ENCODE data around the gene VWCE.

Gene VWCE

DNA sequence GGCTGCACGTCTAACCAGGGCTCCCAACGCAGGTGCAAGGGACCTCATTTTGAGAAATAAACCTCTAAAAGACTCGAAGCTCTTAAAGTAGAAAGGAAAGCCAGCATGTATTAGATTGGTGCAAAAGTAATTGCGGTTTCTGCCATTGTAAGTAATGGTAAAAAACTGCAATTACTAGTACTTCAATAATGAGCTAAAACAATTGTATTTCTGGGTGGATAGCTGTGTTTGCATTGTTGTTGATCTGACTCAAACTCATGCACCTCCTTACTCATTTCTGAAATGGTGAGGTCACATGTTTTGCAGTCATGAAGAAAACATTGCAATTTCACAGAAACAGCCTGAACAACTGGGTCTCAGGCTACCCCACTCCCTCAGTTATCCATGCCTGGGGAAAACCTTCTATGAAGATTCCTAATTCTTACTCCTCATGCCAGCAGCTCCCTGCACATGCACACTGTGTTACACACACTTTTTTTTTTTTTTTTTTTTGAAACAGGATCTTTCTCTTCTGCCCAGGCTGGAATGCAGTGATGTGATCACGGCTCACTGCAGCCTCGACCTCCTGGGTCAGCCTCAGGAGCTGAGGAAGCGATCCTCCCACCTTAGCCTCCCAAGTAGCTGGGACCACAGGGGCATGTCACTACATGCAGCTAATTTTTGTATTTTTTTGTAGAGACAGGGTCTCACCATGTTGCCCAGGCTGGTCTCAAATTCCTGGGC lies 24.6 kb downstream of the VWCE start:
- WGBS, 2 experiments = 93 to 94% methylated on average over 7 of the region's 7 CpGs

DNA sequence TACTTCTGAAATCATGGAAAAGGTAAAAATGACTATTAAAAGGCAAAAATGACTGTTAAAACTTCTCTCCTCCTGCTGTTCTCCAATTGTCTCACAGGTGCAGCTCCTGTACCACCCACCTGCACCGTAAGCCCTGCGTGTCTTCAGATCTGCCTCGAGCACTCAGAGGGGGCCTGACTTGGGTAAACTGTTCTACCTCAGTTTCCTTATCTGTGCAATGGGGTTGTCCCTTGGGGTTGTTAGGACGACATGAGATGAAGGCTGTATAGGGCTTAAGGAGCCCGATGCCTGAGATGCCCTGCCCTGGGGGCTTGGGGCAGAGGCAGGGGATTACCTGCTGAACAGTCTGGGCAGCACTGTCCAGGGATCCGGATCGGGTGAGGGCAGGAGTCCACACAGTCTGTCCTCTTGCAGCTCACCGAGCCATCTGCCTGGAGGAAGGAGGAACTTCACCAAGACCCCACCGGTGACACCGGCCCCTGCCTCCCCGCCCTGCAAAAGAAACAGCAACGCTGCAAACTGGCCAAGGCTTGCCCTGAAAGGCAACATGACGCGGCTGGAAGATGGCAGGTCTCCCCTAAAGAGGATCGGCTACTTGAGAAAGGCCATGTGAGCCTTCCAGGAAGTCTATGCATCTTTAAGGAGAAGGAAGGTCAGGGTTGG lies 26.4 kb downstream of the VWCE start:
- H3K9me3 ChIP-seq (ENCODE audit: control insufficient read depth, low read length) = no peaks in the 10 kb centered on the region
- WGBS, 2 experiments = 95 to 96% methylated on average over 15 of the region's 15 CpGs
- peaks cover 3% of the 10 kb centered on the region for H3K4me1 ChIP-seq (ENCODE audit: control insufficient read depth, insufficient read depth, low read length)
- no peaks in the 10 kb centered on the region for H3K27me3 ChIP-seq (ENCODE audit: control insufficient read depth, insufficient read depth, low read length, poor library complexity, severe bottlenecking)
- H3K4me3 ChIP-seq (ENCODE audit: insufficient read depth, low read depth, low read length) = no peak overlapping the region
- no peak overlapping the region for H3K27ac ChIP-seq (ENCODE audit: insufficient read depth, low read depth, low read length, poor library complexity, severe bottlenecking)
- peaks cover 4% of the 10 kb centered on the region for H3K36me3 ChIP-seq (ENCODE audit: control insufficient read depth, insufficient read depth, low read length)

More for the DNA sequence above, 24.6 kb downstream of the VWCE start:
- Histone ChIP-seq H3K9me3 (ENCODE audit: control insufficient read depth, low read length) (no peaks in the 10 kb centered on the region), H3K27ac (ENCODE audit: insufficient read depth, low read depth, low read length, poor library complexity, severe bottlenecking) (no peak overlapping the region), H3K4me3 (ENCODE audit: insufficient read depth, low read depth, low read length) (no peak overlapping the region), H3K4me1 (ENCODE audit: control insufficient read depth, insufficient read depth, low read length) (peaks cover 3% of the 10 kb centered on the region), H3K27me3 (ENCODE audit: control insufficient read depth, insufficient read depth, low read length, poor library complexity, severe bottlenecking) (no peaks in the 10 kb centered on the region), H3K36me3 (ENCODE audit: control insufficient read depth, insufficient read depth, low read length) (peaks cover 4% of the 10 kb centered on the region)

DNA sequence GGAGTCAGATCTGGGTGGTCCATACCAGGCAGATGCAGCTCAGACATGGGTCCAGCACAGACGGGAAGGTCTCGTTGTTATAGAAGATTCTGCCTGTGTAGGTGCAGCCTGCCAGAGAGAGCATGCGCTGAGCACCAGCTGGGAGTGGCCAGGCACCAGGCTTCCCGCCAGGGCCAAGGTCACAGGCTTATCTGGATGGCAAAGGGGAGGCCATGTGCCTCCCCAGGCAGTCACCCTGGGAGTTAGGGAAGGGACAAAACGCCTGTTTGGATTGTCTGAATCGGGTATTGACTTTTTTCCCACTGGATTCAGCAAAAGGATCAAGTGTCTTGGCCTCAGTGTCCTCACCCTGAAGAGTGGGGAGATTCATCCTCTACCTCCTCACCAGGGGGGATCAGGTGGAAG lies 27.7 kb downstream of the VWCE start:
- no peaks in the 10 kb centered on the region for H3K9me3 ChIP-seq (ENCODE audit: control insufficient read depth, low read length)
- 88 to 93% methylated on average over 6 of the region's 6 CpGs for WGBS, 2 experiments
- H3K27ac ChIP-seq (ENCODE audit: insufficient read depth, low read depth, low read length, poor library complexity, severe bottlenecking) = no peak overlapping the region
- no peaks in the 10 kb centered on the region for H3K27me3 ChIP-seq (ENCODE audit: control insufficient read depth, insufficient read depth, low read length, poor library complexity, severe bottlenecking)
- peaks cover 4% of the 10 kb centered on the region for H3K36me3 ChIP-seq (ENCODE audit: control insufficient read depth, insufficient read depth, low read length)
- H3K4me1 ChIP-seq (ENCODE audit: control insufficient read depth, insufficient read depth, low read length) = no peaks in the 10 kb centered on the region
- no peak overlapping the region for H3K4me3 ChIP-seq (ENCODE audit: insufficient read depth, low read depth, low read length)

DNA sequence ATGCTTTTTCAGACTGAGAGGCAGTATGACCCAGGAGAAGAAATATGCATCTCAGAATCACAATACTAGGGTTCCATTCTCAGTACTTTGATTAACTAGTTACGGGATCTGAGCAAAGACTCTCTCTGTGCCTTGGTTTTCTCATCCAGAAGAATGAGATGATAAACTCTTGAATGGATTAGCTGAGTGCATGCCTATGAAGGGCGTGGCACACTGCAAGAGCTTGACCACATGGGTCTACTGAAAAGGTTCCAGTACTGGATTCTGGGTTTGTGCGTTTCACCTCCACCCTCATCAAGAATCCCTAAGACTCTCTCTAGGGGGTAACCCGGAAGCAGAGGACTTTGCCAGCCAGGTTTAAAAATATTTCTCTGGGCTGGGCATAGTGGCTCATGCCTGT lies 28.5 kb downstream of the VWCE start:
- 92 to 97% methylated on average over 4 of the region's 4 CpGs for WGBS, 2 experiments

GRCh38 chr11:61265357-61265756 lies 29.8 kb downstream of the VWCE start:
- 92 to 95% methylated on average over 14 of the region's 14 CpGs for WGBS, 2 experiments
- no peaks in the 10 kb centered on the region for H3K36me3 ChIP-seq (ENCODE audit: control insufficient read depth, insufficient read depth, low read length)

More for the DNA sequence above, 28.5 kb downstream of the VWCE start:
- Histone ChIP-seq H3K27me3 (ENCODE audit: control insufficient read depth, insufficient read depth, low read length, poor library complexity, severe bottlenecking) (no peaks in the 10 kb centered on the region), H3K9me3 (ENCODE audit: control insufficient read depth, low read length) (no peaks in the 10 kb centered on the region), H3K27ac (ENCODE audit: insufficient read depth, low read depth, low read length, poor library complexity, severe bottlenecking) (no peak overlapping the region), H3K4me3 (ENCODE audit: insufficient read depth, low read depth, low read length) (no peak overlapping the region), H3K4me1 (ENCODE audit: control insufficient read depth, insufficient read depth, low read length) (no peaks in the 10 kb centered on the region), H3K36me3 (ENCODE audit: control insufficient read depth, insufficient read depth, low read length) (peaks cover 4% of the 10 kb centered on the region)

DNA sequence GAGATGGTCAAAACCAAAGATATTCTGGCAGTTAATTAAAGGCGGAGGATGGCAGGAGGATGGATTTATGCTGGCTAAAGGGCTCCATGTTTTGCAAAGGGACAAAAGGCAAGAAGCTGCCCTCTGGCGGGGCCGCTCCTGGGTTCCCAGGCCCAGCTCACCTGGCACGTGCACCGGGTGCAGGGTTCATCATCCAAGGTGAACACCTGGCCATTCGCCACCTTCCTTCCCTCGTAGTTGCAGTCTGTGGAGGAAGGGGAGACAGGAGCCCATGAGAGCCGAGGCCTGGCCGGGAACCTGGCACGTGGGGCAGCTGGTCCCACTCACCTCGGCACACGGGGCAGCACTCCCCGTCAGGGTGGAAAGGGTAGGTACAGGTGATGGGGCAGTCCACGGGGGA lies 30.3 kb downstream of the VWCE start:
- no peaks in the 10 kb centered on the region for H3K9me3 ChIP-seq (ENCODE audit: control insufficient read depth, low read length)
- 96 to 97% methylated on average over 14 of the region's 14 CpGs for WGBS, 2 experiments
- no peaks in the 10 kb centered on the region for H3K27me3 ChIP-seq (ENCODE audit: control insufficient read depth, insufficient read depth, low read length, poor library complexity, severe bottlenecking)
- no peak overlapping the region for H3K4me3 ChIP-seq (ENCODE audit: insufficient read depth, low read depth, low read length)
- no peaks in the 10 kb centered on the region for H3K4me1 ChIP-seq (ENCODE audit: control insufficient read depth, insufficient read depth, low read length)
- no peaks in the 10 kb centered on the region for H3K36me3 ChIP-seq (ENCODE audit: control insufficient read depth, insufficient read depth, low read length)
- H3K27ac ChIP-seq (ENCODE audit: insufficient read depth, low read depth, low read length, poor library complexity, severe bottlenecking) = no peak overlapping the region

More at GRCh38 chr11:61265357-61265756, 29.8 kb downstream of the VWCE start:
- no peaks in the 10 kb centered on the region for H3K27me3 ChIP-seq (ENCODE audit: control insufficient read depth, insufficient read depth, low read length, poor library complexity, severe bottlenecking)
- no peaks in the 10 kb centered on the region for H3K4me1 ChIP-seq (ENCODE audit: control insufficient read depth, insufficient read depth, low read length)
- H3K27ac ChIP-seq (ENCODE audit: insufficient read depth, low read depth, low read length, poor library complexity, severe bottlenecking) = no peak overlapping the region
- no peaks in the 10 kb centered on the region for H3K9me3 ChIP-seq (ENCODE audit: control insufficient read depth, low read length)
- H3K4me3 ChIP-seq (ENCODE audit: insufficient read depth, low read depth, low read length) = no peak overlapping the region

DNA sequence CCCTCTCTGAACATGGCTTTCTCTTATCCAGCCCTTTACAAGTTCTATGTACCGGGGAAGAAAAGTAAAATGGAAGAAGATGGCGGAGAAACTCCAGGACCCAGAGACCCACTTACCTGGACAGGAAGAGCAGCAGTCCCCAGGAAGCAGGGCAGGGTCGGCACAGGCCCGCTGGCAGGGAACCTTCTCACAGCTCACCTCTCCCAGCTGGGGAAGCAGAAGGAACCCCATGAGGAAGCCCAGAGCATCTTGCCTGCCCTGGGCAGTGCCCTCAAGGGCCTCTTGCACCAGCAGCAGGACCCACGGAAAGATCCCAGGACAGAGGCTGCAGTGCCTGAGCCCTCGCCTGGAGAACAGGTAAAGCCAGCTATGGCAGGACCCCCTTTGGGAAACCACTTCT lies 30.7 kb downstream of the VWCE start:
- no peaks in the 10 kb centered on the region for H3K4me1 ChIP-seq (ENCODE audit: control insufficient read depth, insufficient read depth, low read length)
- no peaks in the 10 kb centered on the region for H3K27me3 ChIP-seq (ENCODE audit: control insufficient read depth, insufficient read depth, low read length, poor library complexity, severe bottlenecking)
- no peaks in the 10 kb centered on the region for H3K36me3 ChIP-seq (ENCODE audit: control insufficient read depth, insufficient read depth, low read length)
- no peaks in the 10 kb centered on the region for H3K9me3 ChIP-seq (ENCODE audit: control insufficient read depth, low read length)
- H3K4me3 ChIP-seq (ENCODE audit: insufficient read depth, low read depth, low read length) = no peak overlapping the region
- no peak overlapping the region for H3K27ac ChIP-seq (ENCODE audit: insufficient read depth, low read depth, low read length, poor library complexity, severe bottlenecking)
- WGBS, 2 experiments = 92 to 97% methylated on average over 6 of the region's 6 CpGs

DNA sequence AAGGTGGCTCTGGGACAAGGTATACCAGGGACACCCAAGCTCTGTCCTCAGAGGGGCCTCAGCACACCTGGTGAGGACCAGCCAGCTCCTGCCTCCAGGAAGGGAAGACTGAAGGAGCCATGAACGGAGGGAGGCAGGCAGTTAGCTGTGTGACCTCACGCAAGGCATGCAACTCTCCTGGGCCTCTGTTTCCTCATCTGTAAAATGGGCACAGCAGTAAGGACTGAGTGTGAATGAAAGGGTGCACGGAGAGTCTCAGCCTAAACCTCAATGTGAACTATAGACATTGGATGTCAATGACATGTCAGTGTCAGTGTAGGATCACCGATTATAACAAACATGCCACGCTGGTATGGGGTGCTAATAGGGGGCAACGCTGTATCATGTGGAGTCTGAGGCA lies 35.8 kb downstream of the VWCE start:
- Histone ChIP-seq H3K4me3 (ENCODE audit: insufficient read depth, low read depth, low read length) (no peak overlapping the region), H3K27me3 (ENCODE audit: control insufficient read depth, insufficient read depth, low read length, poor library complexity, severe bottlenecking) (no peaks in the 10 kb centered on the region)
- WGBS, 2 experiments = 95 to 96% methylated on average over 6 of the region's 6 CpGs

DNA sequence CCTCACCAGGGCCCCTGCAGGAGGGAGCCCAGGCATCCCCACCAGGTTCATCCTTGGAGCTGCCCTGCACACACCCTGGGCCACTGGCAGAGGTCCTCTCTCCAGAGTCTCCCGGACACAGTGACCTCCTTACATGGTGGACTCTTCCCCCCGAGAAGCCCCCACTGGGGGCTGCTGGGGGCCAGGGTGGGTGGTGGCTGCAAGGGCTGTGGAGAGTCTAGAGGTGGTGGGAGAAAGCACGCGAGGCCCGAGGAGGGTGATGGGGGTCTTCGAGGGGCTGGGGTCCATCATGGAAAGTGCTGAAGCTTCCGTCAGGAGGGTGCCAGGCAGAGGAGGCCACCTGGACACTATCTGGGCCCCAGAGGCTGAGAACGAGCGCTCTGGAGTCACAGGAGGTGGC lies 36.6 kb downstream of the VWCE start:
- Histone ChIP-seq H3K9me3 (ENCODE audit: control insufficient read depth, low read length) (no peaks in the 10 kb centered on the region), H3K27me3 (ENCODE audit: control insufficient read depth, insufficient read depth, low read length, poor library complexity, severe bottlenecking) (no peaks in the 10 kb centered on the region), H3K4me1 (ENCODE audit: control insufficient read depth, insufficient read depth, low read length) (no peaks in the 10 kb centered on the region), H3K27ac (ENCODE audit: insufficient read depth, low read depth, low read length, poor library complexity, severe bottlenecking) (no peak overlapping the region), H3K4me3 (ENCODE audit: insufficient read depth, low read depth, low read length) (no peak overlapping the region), H3K36me3 (ENCODE audit: control insufficient read depth, insufficient read depth, low read length) (no peaks in the 10 kb centered on the region)
- WGBS, 2 experiments = 95 to 97% methylated on average over 9 of the region's 9 CpGs

More for the DNA sequence above, 35.8 kb downstream of the VWCE start:
- H3K27ac ChIP-seq (ENCODE audit: insufficient read depth, low read depth, low read length, poor library complexity, severe bottlenecking) = no peak overlapping the region
- H3K9me3 ChIP-seq (ENCODE audit: control insufficient read depth, low read length) = no peaks in the 10 kb centered on the region
- H3K4me1 ChIP-seq (ENCODE audit: control insufficient read depth, insufficient read depth, low read length) = no peaks in the 10 kb centered on the region
- no peaks in the 10 kb centered on the region for H3K36me3 ChIP-seq (ENCODE audit: control insufficient read depth, insufficient read depth, low read length)

DNA sequence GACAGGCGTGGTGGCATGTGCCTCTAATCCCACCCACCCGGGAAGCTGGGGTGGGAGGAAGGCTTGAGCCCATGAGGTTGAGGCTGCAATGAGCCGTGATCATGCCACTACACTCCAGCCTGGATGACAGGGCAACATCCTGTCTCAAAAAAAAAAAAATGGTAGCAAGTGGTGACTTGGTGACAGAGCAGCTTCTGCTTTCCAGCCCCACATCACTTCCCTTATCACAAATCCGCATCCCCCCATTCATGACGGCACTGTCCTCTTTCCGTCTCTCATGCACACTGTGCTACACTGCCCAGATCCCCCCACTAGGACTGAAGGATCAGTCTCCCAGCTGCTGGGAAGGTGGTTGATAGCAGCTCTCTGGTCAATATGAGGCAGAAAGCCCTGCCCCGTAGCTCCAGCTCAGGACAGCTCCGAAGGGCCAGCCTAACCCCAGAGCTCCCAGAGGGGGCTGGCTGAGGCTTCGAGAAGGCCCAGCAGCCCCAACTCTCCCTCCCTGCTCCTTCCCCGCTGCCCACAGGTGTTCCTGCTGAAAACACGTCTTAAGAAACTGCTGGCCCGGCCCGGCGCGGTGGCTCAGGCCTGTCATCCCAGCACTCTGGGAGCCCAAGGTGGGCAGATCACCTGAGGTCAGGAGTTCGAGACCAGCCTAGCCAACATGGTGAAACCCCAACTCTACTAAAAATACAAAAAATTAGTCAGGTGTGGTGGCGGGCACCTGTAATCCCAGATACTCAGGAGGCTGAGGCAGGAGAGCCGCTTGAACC lies 38.2 kb downstream of the VWCE start:
- H3K27ac ChIP-seq (ENCODE audit: insufficient read depth, low read depth, low read length, poor library complexity, severe bottlenecking) = no peak overlapping the region
- H3K4me3 ChIP-seq (ENCODE audit: insufficient read depth, low read depth, low read length) = no peak overlapping the region
- no peaks in the 10 kb centered on the region for H3K27me3 ChIP-seq (ENCODE audit: control insufficient read depth, insufficient read depth, low read length, poor library complexity, severe bottlenecking)
- WGBS, 2 experiments = 86 to 90% methylated on average over 18 of the region's 18 CpGs
- H3K36me3 ChIP-seq (ENCODE audit: control insufficient read depth, insufficient read depth, low read length) = no peaks in the 10 kb centered on the region
- H3K9me3 ChIP-seq (ENCODE audit: control insufficient read depth, low read length) = no peaks in the 10 kb centered on the region
- H3K4me1 ChIP-seq (ENCODE audit: control insufficient read depth, insufficient read depth, low read length) = no peaks in the 10 kb centered on the region

All from ectodermal cell (in vitro differentiated cells).